ENCODE results near the gene DCLK1.

- TF ChIP-seq CTCF (IDR thresholded peaks at IDR 0.05) (no peak), POLR2A (IDR thresholded peaks at IDR 0.05) (no peak)
Measured at GRCh38 chr13:36101157-36101556, 30.0 kb downstream of the DCLK1 start.

Data from vagina (tissue), 2 donors.